Heart left ventricle (tissue), 13 donors: ENCODE measurements around the gene TF.

Experiments used
- POLR2A ChIP-seq, 2 donors: fragments of 450-650 bp; IDR thresholded peaks; one replicate each; pipeline ENCODE4 v1.6.1; 2017; ENCODE audit warnings: antibody characterized with exemption in 2 of 2, mild to moderate bottlenecking in 2 of 2, moderate library complexity in 2 of 2
- TF ChIP-seq, protein P1 (sequence below), 12 donors: fragments of 200-600 bp; sonication (generic) in 4 of 12; IDR thresholded peaks; one replicate each; pipeline versions ENCODE4 v1.5.0 to v1.8.0; 2018 to 2022; ENCODE audit warnings: antibody characterized with exemption in 12 of 12, mild to moderate bottlenecking in 5 of 12
- donor health status: ischemic (EF 13 %, LVEDD 7.1; RV severe dilation, severe dysfunction).
- donor health status: DM: no; HTN: yes; CAD: no.
- donor health status: DM: no; HTN: no; CAD: no.
- donor health status: ischemic (EF 25% LVEDD 6.9; RV normal size, moderate dysfunction).
- donor health status: ischemic (EF 25% LVEDD 5.7; RV mildly dilated, moderate dysfunction).
- donor health status: ischemic (EF 35%, LVEDD 5.7; RV mildly dilated, moderate dysfunction).
- donor health status: nonischemic (EF 11% LVEDD 7.7; RV severe dilation, severe dysfunction).
- donor health status: DM: yes; HTN: yes; CAD: no.
- donor health status: PGD.
- donor health status: ischemic (EF 29% LVEDD 5.4; RV normal size, mild dysfunction).
- donor health status: nonischemic (EF 23%, LVEDD 6.1; RV moderate dilation, normal function).

DNA sequence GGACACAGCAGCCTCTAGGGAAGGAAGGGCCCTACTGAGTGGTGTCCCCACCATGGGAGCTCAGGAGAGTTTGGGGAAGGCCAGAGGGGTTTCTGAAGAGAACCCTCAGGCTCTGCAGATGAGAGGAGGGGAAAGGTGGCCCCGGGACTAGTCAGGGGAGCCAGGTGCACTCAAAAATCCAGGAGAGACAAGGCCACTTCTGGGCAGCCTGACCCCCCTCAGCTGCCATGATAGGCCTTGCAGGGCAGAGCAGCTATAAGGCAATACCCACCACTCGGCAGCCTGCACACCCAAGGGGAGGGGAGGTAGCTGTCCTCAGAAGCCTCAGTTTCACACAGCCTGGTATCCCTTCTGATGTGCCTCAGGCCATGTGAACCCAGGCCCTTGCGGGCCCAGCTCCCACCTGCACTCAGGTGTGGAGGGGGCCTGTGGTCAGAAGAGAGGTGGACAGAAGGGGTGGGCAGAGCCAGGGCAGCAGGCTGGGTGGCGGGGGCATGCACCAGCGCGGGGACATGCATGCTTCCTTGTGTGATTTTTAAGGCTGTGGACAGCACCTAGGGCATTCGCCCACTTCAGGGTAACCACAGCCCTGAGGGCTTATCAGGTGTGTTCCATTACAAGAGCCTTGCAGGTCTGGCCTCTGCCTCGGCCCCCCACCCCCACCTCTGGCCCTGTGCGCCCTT, 94.0 kb downstream of the TF start:
- TF ChIP-seq, protein P1, sequence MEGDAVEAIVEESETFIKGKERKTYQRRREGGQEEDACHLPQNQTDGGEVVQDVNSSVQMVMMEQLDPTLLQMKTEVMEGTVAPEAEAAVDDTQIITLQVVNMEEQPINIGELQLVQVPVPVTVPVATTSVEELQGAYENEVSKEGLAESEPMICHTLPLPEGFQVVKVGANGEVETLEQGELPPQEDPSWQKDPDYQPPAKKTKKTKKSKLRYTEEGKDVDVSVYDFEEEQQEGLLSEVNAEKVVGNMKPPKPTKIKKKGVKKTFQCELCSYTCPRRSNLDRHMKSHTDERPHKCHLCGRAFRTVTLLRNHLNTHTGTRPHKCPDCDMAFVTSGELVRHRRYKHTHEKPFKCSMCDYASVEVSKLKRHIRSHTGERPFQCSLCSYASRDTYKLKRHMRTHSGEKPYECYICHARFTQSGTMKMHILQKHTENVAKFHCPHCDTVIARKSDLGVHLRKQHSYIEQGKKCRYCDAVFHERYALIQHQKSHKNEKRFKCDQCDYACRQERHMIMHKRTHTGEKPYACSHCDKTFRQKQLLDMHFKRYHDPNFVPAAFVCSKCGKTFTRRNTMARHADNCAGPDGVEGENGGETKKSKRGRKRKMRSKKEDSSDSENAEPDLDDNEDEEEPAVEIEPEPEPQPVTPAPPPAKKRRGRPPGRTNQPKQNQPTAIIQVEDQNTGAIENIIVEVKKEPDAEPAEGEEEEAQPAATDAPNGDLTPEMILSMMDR (IDR thresholded peaks at IDR 0.05) = no peak
- no peak for TF ChIP-seq POLR2A (IDR thresholded peaks at IDR 0.05)
